ENCODE measurements around the gene GP1BB.
"Not testable (repeated sequence)": the region's sequence is repeated elsewhere in the genome, so short reads cannot be mapped to it uniquely, and the experiment has no call there.

Gene GP1BB

GRCh38 chr22:19723232-19723982, at the start of gene GP1BB:
Gene GP1BB, plus strand, starts transcription at chr22:19723539. Its CDS starts 31 bp downstream, at chr22:19723570.
- no peak for FAIRE-seq
- DNase-seq (ENCODE audit: insufficient read length, low spot score) = no peak

DNA sequence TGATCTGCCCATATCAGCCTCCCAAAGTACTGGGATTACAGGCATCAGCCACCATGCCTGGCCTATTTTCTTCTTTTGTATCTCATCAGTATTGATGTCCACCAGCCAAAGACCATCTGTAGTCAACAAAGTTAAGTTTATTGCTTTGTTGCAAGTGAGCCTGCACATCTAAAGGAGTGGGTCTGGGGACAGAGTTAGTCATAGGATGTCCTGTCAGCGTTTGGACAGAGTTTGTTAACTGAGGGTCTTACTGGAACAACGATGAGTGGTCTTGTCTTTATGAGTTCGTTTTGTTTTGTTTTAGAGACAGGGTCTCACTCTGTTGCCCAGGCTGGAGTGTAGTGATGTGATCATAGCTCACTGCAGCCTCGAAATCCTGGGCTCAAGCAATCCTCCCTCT, 49.7 kb upstream of the GP1BB start:
- DNase-seq (ENCODE audit: insufficient read length, low spot score) (no peak), FAIRE-seq (no peak)

- FAIRE-seq (no peak), DNase-seq (ENCODE audit: insufficient read length, low spot score) (no peak)
Observed at GRCh38 chr22:19674129-19674928, 49.0 kb upstream of the GP1BB start.

DNA sequence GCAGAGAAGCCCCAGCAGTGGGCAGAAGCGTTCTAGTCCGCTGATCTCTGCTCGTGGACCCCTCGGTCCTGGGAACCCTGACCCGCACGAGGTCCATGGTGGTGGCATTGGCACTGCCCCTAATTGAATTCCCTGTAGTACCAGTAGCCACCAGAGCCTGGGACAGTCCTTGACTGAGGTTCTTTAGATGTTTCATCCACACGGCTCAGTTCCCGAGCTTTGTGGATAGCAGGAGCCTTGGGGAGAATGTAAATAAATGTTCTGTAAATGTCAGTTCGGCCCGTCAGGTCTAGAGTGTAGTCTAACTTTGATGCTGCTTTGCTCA, 48.4 kb upstream of the GP1BB start:
- DNase-seq (ENCODE audit: insufficient read length, low spot score) = no peak
- no peak for FAIRE-seq

GRCh38 chr22:19675428-19675827, 47.9 kb upstream of the GP1BB start:
- DNase-seq (ENCODE audit: insufficient read length, low spot score) = no peak
- no peak for FAIRE-seq

DNA sequence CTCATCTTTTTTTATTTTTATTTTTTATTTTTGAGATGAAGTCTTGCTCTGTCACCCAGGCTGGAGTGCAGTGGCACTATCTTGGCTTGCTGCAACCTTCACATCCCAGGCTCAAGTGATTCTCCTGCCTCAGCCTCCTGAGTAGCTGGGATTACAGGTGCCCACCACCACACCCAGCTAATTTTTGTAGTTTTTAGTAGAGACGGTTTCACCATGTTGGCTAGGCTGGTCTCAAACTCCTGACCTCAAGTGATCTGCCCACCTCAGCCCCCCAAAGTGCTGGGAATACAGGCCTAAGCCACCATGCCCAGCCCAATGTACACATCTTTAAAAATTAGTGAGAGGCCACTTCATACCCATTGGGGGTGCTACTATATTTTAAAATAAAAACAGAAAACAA, 46.9 kb upstream of the GP1BB start:
- not testable (repeated sequence) for FAIRE-seq

GRCh38 chr22:19678949-19679521, 44.3 kb upstream of the GP1BB start:
- DNase-seq (ENCODE audit: insufficient read length, low spot score) (no peak), FAIRE-seq (no peak)

More for the DNA sequence above, 46.9 kb upstream of the GP1BB start:
- not testable (repeated sequence) for DNase-seq (ENCODE audit: insufficient read length, low spot score)

- peak; percentile 26 for DNase-seq (ENCODE audit: insufficient read length, low spot score)
- FAIRE-seq = no peak
Observed at GRCh38 chr22:19679522-19680101, 43.7 kb upstream of the GP1BB start.

DNA sequence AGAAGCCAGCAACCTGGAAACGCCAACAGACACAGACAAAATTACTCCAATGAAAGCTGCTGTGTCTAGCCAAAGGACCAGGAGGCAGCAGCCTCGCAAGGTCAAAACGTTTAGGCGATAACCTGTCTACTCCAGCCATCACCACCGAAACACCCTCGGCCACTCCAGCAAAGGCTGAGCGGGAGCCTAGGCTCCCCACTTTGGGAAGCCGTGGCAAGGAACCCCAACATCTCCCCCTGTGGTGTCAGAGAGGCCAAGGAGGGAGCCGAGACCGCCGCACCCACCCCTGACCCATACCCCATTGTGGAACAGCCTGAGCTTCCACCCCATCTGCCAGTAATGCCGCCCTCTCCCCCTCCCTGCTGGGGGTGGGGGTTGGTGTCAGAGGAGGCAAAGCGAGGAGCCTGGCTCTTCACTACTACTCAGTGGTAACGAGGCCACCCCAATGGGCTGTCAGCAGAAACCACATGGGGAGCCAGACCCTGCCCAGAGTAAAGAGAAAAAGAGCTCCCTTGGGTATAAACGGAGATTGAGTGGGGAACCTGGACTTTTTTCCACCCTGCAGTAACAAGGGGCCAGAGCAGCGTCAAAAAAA, 43.0 kb upstream of the GP1BB start:
- DNase-seq (ENCODE audit: insufficient read length, low spot score) = no peak
- no peak for FAIRE-seq

DNA sequence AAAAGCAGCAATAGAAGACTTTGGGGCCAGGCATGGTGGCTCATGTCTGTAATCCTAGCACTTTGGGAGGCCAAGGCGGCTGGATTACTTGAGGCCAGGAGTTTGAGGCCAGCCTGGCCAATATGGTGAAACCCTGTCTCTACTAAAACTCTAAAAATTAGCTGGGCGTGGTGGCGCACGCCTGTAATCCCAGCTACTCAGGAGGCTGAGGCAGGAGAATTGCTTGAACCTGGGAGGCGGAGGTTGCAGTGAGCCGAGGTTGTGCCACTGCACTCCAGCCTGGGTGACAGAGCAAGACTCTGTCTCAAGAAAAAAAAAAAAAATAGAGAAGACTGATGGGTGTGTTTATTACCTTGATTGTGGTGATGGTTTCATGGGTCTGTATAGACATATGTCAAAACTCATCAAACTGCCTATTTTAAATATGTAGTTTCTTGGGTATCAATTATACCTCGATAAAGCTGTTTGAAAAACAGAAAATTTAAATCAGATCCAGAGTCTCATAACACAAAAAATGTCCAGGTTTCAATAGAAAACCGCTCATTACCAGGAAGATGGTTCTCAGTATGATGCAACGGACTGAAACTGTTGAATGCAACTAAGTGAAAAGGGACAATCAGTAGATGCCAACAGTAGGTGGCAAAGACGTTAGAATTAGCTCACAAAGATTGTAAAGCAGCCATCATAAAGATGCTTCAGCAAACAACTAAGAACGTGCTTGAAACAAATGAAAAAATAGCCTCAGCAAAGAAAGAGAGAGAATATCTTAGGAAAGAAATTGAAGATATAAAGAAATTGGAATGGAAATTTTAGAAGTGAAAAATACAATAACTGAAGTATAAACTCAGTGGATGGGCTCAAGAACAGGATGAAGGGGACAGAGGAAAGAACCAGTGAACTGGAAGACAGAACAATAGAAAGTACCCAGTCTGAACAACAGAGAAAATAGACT, 42.2 kb upstream of the GP1BB start:
- DNase-seq (ENCODE audit: insufficient read length, low spot score) = no peak

DNA sequence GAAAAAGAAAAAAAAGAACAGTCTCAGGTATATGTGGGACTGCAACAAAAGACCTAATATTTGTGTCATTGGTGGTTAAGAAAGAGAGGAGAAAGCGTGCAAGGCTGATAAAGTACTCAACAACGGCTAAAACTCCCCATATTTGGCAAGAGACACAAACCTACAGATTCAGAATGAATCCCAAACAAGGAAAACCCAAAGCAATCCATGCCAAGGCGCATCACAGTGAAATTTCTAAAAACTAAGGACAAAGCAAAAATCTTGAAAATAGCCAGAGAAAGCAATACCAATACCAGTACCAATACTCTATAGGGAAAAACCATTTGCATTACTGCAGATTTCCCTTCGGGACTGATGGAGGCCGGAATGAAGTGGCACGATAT, 41.5 kb upstream of the GP1BB start:
- DNase-seq (ENCODE audit: insufficient read length, low spot score) = no peak
- FAIRE-seq = no peak

More for the DNA sequence above, 42.2 kb upstream of the GP1BB start:
- no peak for FAIRE-seq

DNA sequence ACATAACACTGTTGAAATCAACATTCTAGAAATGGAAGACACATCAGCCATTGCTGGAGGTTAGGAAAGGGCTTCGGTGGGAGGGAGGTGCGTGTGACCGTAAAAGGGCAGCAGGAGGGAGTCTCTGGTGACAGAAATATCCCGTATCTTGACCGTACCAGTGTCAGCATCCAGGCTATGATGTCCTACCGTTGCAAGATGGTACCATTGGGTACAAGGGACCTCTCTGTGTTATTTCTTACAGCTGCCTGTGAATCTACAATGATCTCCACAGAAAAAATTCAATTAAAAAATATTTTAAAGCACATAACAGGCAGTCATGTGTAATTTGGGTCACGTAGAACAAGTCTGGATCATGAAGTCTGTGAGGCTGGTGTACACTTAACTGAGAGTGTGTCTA, 36.4 kb upstream of the GP1BB start:
- no peak for FAIRE-seq
- no peak for DNase-seq (ENCODE audit: insufficient read length, low spot score)

DNA sequence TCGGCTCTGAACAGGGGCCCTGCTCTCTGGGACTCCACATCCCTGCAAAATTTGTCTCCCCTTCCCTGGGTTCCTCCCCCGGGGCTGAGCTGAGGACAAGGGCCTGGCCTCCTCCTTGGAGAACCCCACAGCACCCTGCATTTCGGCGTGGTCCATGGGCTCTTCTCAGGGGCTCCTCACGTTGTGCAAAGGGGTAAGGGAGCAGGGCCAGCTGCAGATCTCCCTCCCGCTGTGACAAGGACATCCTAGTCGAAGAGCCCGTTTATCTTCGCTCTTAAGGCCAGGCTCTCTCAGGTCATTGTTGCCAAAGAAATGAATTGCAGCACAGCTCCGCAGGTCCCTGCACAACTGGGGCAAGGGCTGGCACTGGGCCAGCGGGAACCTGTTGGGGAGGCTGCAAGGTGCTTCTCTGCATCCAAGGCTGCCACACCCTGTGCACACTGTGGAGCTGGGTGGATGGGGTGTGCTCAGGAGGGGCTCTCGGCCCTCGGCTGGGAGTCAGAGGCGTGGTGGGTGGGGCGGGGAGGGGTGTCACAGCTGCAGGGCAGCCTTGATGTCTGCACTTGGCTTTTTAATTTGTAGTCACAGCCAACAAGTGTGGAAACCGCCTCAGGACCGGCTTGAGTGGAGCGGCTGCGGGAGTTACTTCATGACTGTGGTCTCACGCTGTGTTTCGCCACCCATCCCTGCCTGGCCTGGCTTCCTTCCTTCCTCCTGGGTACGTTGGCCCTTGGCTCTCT, 35.6 kb upstream of the GP1BB start:
- no peak for FAIRE-seq
- DNase-seq (ENCODE audit: insufficient read length, low spot score) = no peak

- no peak for FAIRE-seq
Observed at GRCh38 chr22:19688301-19689290, 34.7 kb upstream of the GP1BB start.

GRCh38 chr22:19689408-19689807, 33.9 kb upstream of the GP1BB start:
- no peak for DNase-seq (ENCODE audit: insufficient read length, low spot score)
- FAIRE-seq = no peak

More at GRCh38 chr22:19688301-19689290, 34.7 kb upstream of the GP1BB start:
- no peak for DNase-seq (ENCODE audit: insufficient read length, low spot score)

DNA sequence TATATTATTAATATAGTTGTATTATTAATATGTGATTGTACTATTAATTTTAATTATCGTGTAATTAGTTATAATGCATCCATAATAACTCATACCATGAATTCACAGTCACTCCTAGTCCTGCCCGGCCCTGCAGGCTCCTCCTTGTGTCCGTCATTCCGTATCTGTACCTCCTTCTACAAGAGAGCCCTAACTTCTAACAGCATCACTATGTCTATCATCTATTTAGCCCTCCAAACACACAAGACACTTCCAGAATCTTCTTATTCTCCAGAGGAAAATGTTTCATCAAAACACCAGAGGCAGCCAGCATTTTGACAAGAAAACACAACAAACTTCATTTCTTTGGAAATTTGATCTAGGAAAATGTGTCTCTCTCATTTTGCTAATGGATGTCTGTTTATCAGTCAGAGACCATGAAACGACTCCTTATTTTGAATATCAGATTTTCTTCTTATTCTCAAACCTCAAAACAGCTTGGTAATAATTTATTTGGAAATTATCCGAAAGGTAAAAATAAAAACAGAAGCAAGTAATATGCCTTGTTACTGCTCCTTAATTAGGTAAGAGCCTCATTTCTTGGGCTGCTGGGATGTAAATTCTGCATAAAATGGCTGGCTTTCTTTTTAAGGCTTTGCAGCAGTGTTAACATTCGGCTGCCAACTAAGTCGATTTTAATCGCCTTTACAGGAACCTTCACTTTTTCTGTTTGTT, 32.2 kb upstream of the GP1BB start:
- no peak for FAIRE-seq
- no peak for DNase-seq (ENCODE audit: insufficient read length, low spot score)

DNA sequence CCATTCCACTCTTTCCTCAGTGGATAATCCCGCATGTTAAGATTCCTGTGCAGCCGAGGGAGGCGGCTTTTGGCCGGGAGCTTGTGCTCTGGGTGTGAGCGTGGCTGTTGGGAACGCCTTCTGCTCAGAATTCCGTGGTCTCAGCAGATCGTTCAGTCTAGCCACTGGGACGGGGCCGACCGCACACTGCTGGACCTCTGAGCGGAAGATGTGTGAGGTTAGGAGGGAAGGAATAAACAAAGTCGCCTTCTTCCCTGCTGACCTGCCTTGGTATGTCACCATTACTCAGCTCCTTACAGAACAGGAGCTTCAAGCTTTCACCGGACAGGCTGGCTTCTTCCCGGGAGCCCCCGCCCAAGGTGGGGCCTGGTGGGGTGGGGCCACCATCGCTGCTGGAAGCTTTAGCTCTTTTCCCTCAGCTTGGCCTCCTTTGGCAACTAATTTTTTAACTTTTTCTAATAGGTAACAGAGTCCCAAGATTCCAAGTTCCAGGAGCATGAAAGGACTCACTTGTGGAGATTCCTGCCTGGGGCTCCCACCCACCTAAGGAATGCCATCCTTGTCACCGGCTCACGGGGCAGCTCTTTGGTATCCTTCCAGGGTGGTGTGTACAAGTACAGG, 31.5 kb upstream of the GP1BB start:
- FAIRE-seq (no peak), DNase-seq (ENCODE audit: insufficient read length, low spot score) (no peak)
